SKM-1 (cell line): Measurements from ENCODE around the gene STIM1.
"Not testable (repeated sequence)": the region's sequence is repeated elsewhere in the genome, so short reads cannot be mapped to it uniquely, and the experiment has no call there.

Experiments used
- DNase-seq: peaks from one replicate; lab custom pipeline; 2025; ENCODE audit not compliant: unreplicated experiment; lab: John Stamatoyannopoulos, UW

STIM1 gene

GRCh38 chr11:3971756-3972404 is 116.4 kb downstream of the STIM1 start:
- no peak for DNase-seq

GRCh38 chr11:3972431-3972830 is 117.0 kb downstream of the STIM1 start:
- DNase-seq = no peak

GRCh38 chr11:3977078-3977477 is 121.6 kb downstream of the STIM1 start:
- DNase-seq = no peak

- DNase-seq = no peak
These were observed 125.7 kb downstream of the STIM1 start for GRCh38 chr11:3981084-3981633.

- no peak for DNase-seq
These were observed 127.0 kb downstream of the STIM1 start for GRCh38 chr11:3982431-3982830.

- no peak for DNase-seq
These were observed 127.6 kb downstream of the STIM1 start for GRCh38 chr11:3983101-3983500.

GRCh38 chr11:3984896-3985295 is 129.4 kb downstream of the STIM1 start:
- no peak for DNase-seq

- DNase-seq = no peak
These were observed 130.2 kb downstream of the STIM1 start for GRCh38 chr11:3985631-3986030.

GRCh38 chr11:3986301-3986700 is 130.8 kb downstream of the STIM1 start:
- no peak for DNase-seq

- DNase-seq = no peak
These were observed 133.9 kb downstream of the STIM1 start for GRCh38 chr11:3989276-3989920.

GRCh38 chr11:3989921-3990290 is 134.4 kb downstream of the STIM1 start:
- no peak for DNase-seq

GRCh38 chr11:3990406-3990805 is 134.9 kb downstream of the STIM1 start:
- DNase-seq = no peak

- no peak for DNase-seq
These were observed 137.5 kb downstream of the STIM1 start for GRCh38 chr11:3992964-3993363.

GRCh38 chr11:3994030-3994640 is 138.7 kb downstream of the STIM1 start:
- no peak for DNase-seq

- DNase-seq = no peak
These were observed 139.8 kb downstream of the STIM1 start for GRCh38 chr11:3995307-3995706.

- DNase-seq = no peak
These were observed 140.6 kb downstream of the STIM1 start for GRCh38 chr11:3995949-3996554.

GRCh38 chr11:3996651-3997050 is 141.2 kb downstream of the STIM1 start:
- no peak for DNase-seq

GRCh38 chr11:4004753-4005152 is 149.3 kb downstream of the STIM1 start:
- DNase-seq = not testable (repeated sequence)

- no peak for DNase-seq
These were observed 151.6 kb downstream of the STIM1 start for GRCh38 chr11:4006946-4007680.

GRCh38 chr11:4008116-4008515 is 152.7 kb downstream of the STIM1 start:
- DNase-seq = no peak

GRCh38 chr11:4016602-4017001 is 161.1 kb downstream of the STIM1 start:
- not testable (repeated sequence) for DNase-seq
